H1 (cell line): Measurements from ENCODE around the gene BAZ1B. TPM values are rescaled to one million over a fixed set of nuclear protein-coding genes. Genes with fewer than 3 reads are reported as not detected.
"Not testable (repeated sequence)": the region's sequence is repeated elsewhere in the genome, so short reads cannot be mapped to it uniquely, and the experiment has no call there.

Experiments
- CTCF ChIA-PET: fragments of 300-600 bp; sonication (Branson Sonifier 250); formaldehyde crosslinking; loops from one replicate; lab custom pipeline; 2021; ENCODE audit not compliant: partially characterized antibody; lab: Charles Lee
- POLR2A ChIA-PET: fragments of 300-600 bp; sonication (Branson Sonifier 250); formaldehyde crosslinking; loops from one replicate; lab custom pipeline; 2021; ENCODE audit warnings: inconsistent platforms; ENCODE audit not compliant: partially characterized antibody; lab: Charles Lee
- DNase-seq, 2 experiments: peaks; one replicate each; pipeline versions ENCODE4 v3.0.0 to v3.0.0-alpha.2; 2010 to 2022; ENCODE audit warnings: low spot score in 2 of 2, low read depth in 1 of 2, mixed read lengths in 1 of 2
- FAIRE-seq: peaks from 2 replicates; lab custom pipeline; 2011; peaks lifted over from hg19 to GRCh38; lab: Jason Lieb, UNC
- H2AFZ ChIP-seq: 2 replicates; pipeline ENCODE4 v1.8.1; 2012; ENCODE audit warnings: low read length, inconsistent platforms
- H2AK5ac ChIP-seq: 2 replicates; pipeline ENCODE4 v1.6.1; 2013; ENCODE audit warnings: low read depth, low read length
- H2BK120ac ChIP-seq: replicated peaks from 2 replicates; pipeline ENCODE3; 2013; ENCODE audit warnings: low read depth, low read length, inconsistent platforms
- H2BK12ac ChIP-seq: 2 replicates; pipeline ENCODE4 v1.6.1; 2013; ENCODE audit warnings: low read depth, low read length
- H2BK15ac ChIP-seq: 2 replicates; pipeline ENCODE4 v1.6.1; 2013; ENCODE audit warnings: low read length
- H2BK20ac ChIP-seq: 2 replicates; pipeline ENCODE4 v1.6.1; 2013; ENCODE audit warnings: low read length
- H2BK5ac ChIP-seq: 2 replicates; pipeline ENCODE4 v1.6.1; 2013; ENCODE audit warnings: low read depth, low read length
- H3K14ac ChIP-seq: 2 replicates; pipeline ENCODE4 v1.6.1; 2013; ENCODE audit warnings: inconsistent platforms; ENCODE audit not compliant: insufficient read length
- H3K18ac ChIP-seq: 2 replicates; pipeline ENCODE4 v1.6.1; 2013; ENCODE audit warnings: low read length; ENCODE audit errors: extremely low read depth
- H3K23ac ChIP-seq: 2 replicates; pipeline ENCODE4 v1.6.1; 2013; ENCODE audit warnings: inconsistent platforms; ENCODE audit not compliant: insufficient read length
- H3K23me2 ChIP-seq: 2 replicates; pipeline ENCODE4 v1.6.1; 2013; ENCODE audit warnings: low read depth, low read length
- H3K27ac ChIP-seq: 2 replicates; pipeline ENCODE4 v1.6.1; 2011; ENCODE audit warnings: low read depth, low read length, inconsistent platforms
- H3K27me3 ChIP-seq, 4 experiments: replicated peaks in 1 of 4; 1 replicate in 1 of 4; 2 replicates in 3 of 4; pipeline versions ENCODE4 v1.6.1 to v1.8.1; 2011 to 2013; ENCODE audit warnings: low read length in 3 of 4, mild to moderate bottlenecking in 3 of 4, inconsistent platforms in 2 of 4, mixed read lengths in 2 of 4, moderate library complexity in 1 of 4; ENCODE audit not compliant: control insufficient read depth in 3 of 4, insufficient read depth in 3 of 4; ENCODE audit errors: extremely low read depth in 1 of 4
- H3K36me3 ChIP-seq, 4 experiments: 2 replicates each; pipeline versions ENCODE4 v1.6.1 to v1.8.1; 2011 to 2013; ENCODE audit warnings: mild to moderate bottlenecking in 4 of 4, low read length in 3 of 4, moderate library complexity in 2 of 4, control low read depth in 1 of 4, inconsistent platforms in 1 of 4; ENCODE audit not compliant: insufficient read depth in 4 of 4, control insufficient read depth in 2 of 4
- H3K4ac ChIP-seq: replicated peaks from 2 replicates; pipeline ENCODE3; 2013; ENCODE audit warnings: low read length, low read depth, mixed read lengths, inconsistent platforms; ENCODE audit not compliant: insufficient read length
- H3K4me1 ChIP-seq, 4 experiments: replicated peaks in 1 of 4; 1 replicate in 1 of 4; 2 replicates in 3 of 4; pipeline versions ENCODE4 v1.6.1 to v1.8.1; 2011 to 2013; ENCODE audit warnings: low read length in 3 of 4, inconsistent platforms in 2 of 4, mixed read lengths in 1 of 4; ENCODE audit not compliant: insufficient read depth in 4 of 4, control insufficient read depth in 3 of 4
- H3K4me2 ChIP-seq, 2 experiments: 2 replicates each; pipeline versions ENCODE4 v1.6.1 to v1.8.1; 2011 to 2013; ENCODE audit warnings: low read depth in 2 of 2, low read length in 2 of 2, control low read depth in 1 of 2, inconsistent platforms in 1 of 2, mild to moderate bottlenecking in 1 of 2; ENCODE audit not compliant: insufficient read depth in 1 of 2
- H3K4me3 ChIP-seq, 4 experiments: fragments of 200-600, 300-600 bp in 1 of 4; sonication (generic), shearing (Covaris generic), sonication (Bioruptor Twin) in 1 of 4; 2 replicates each; pipeline versions ENCODE4 v1.5.1 to v1.8.1; 2011 to 2016; ENCODE audit warnings: low read length in 4 of 4, low read depth in 3 of 4, control low read depth in 2 of 4, inconsistent platforms in 2 of 4, mild to moderate bottlenecking in 2 of 4, mixed read lengths in 1 of 4, moderate library complexity in 1 of 4; ENCODE audit not compliant: insufficient read depth in 2 of 4; ENCODE audit errors: extremely low read depth in 1 of 4
- H3K56ac ChIP-seq: replicated peaks from 2 replicates; pipeline ENCODE3; 2013; ENCODE audit warnings: low read depth, mild to moderate bottlenecking, mixed read lengths, low read length, inconsistent platforms; ENCODE audit not compliant: insufficient read length
- H3K79me1 ChIP-seq: 2 replicates; pipeline ENCODE4 v1.6.1; 2013; ENCODE audit warnings: low read depth, low read length, control low read depth
- H3K79me2 ChIP-seq, 2 experiments: 2 replicates each; pipeline versions ENCODE4 v1.6.1 to v1.8.1; 2012 to 2013; ENCODE audit warnings: low read length in 2 of 2, mild to moderate bottlenecking in 2 of 2, inconsistent platforms in 1 of 2; ENCODE audit not compliant: insufficient read depth in 2 of 2, control insufficient read depth in 1 of 2
- H3K9ac ChIP-seq, 4 experiments: replicated peaks in 1 of 4; 1 replicate in 1 of 4; 2 replicates in 3 of 4; pipeline versions ENCODE4 v1.6.1 to v1.8.1; 2011 to 2013; ENCODE audit warnings: low read depth in 3 of 4, low read length in 3 of 4, control low read depth in 2 of 4, mild to moderate bottlenecking in 2 of 4, moderate library complexity in 2 of 4, inconsistent platforms in 1 of 4; ENCODE audit errors: extremely low read depth in 1 of 4
- H3K9me3 ChIP-seq, 2 experiments: 2 replicates each; pipeline versions ENCODE4 v1.6.1 to v1.8.1; 2012 to 2013; ENCODE audit warnings: mild to moderate bottlenecking in 2 of 2, moderate library complexity in 2 of 2, control low read depth in 1 of 2, inconsistent platforms in 1 of 2, low read depth in 1 of 2, low read length in 1 of 2, mixed read lengths in 1 of 2; ENCODE audit not compliant: insufficient read depth in 2 of 2
- H4K20me1 ChIP-seq, 2 experiments: replicated peaks in 1 of 2; 2 replicates each; pipeline versions ENCODE3 to v1.8.1; 2011 to 2013; ENCODE audit warnings: inconsistent platforms in 2 of 2, low read length in 2 of 2, mild to moderate bottlenecking in 1 of 2; ENCODE audit not compliant: insufficient read depth in 2 of 2, control insufficient read depth in 1 of 2
- H4K5ac ChIP-seq: 2 replicates; pipeline ENCODE4 v1.6.1; 2013; ENCODE audit warnings: low read length, low read depth, mixed read lengths, inconsistent platforms; ENCODE audit not compliant: insufficient read length
- H4K8ac ChIP-seq: 2 replicates; pipeline ENCODE4 v1.8.0; 2013; ENCODE audit warnings: mild to moderate bottlenecking, moderate library complexity, low read length, inconsistent platforms; ENCODE audit not compliant: insufficient read depth; ENCODE audit errors: extremely low read depth
- H4K91ac ChIP-seq: replicated peaks from 2 replicates; pipeline ENCODE3; 2013; ENCODE audit warnings: low read length, mixed read lengths, inconsistent platforms; ENCODE audit not compliant: insufficient read length
- RFX5 ChIP-seq: IDR thresholded peaks from 2 replicates; pipeline ENCODE4 v1.6.1; 2011; ENCODE audit warnings: low read depth, low read length, improper control_type of control experiment, borderline replicate concordance
- WGBS, 2 experiments: shearing (Covaris generic) in 1 of 2; methylation state at CpG; one replicate each; pipeline versions ENCODE4 v1.1.6 to v1.1.7; 2013 to 2015; ENCODE audit warnings: low lambda C conversion rate in 2 of 2, mixed read lengths in 2 of 2, inconsistent platforms in 1 of 2, low coverage in 1 of 2, missing lambda C conversion rate in 1 of 2; ENCODE audit not compliant: insufficient replicate concordance in 2 of 2, insufficient coverage in 1 of 2, insufficient read length in 1 of 2; ENCODE audit errors: extremely low coverage in 1 of 2, missing lambda C conversion rate in 1 of 2; 5-methylcytosine and 5-hydroxymethylcytosine counted together
- polyA plus RNA-seq, 7 experiments: library from polyadenylated mRNA; depleted of rRNA in 3 of 7; stranded (reverse) in 5 of 7; unstranded in 2 of 7; fragments of >200 nt in 5 of 7; fragments of 200-250 nt in 2 of 7; gene quantifications; 1 replicate in 5 of 7; 2 replicates in 1 of 7; 4 replicates in 1 of 7; pipeline versions ENCODE4 v1.2.1 to v1.2.3, GENCODE V29; 2011 to 2013; ENCODE audit warnings: missing spikeins in 2 of 7, mixed read lengths in 2 of 7
- total RNA-seq: library from RNA; stranded (reverse); fragmentation: NEBNext Ultra II Directional; extraction: Animal tissue kit (Norgen Biotek cat#: 25700); gene quantifications from 2 replicates; pipeline ENCODE4 v1.2.1, GENCODE V29; 2021

BAZ1B gene
- total and polyA plus RNA-seq, 2 of the 8 experiments (the other 6 are each of a cell fraction or from before 2014, with no cell fraction given) = 21.0 to 86.8 TPM

DNA sequence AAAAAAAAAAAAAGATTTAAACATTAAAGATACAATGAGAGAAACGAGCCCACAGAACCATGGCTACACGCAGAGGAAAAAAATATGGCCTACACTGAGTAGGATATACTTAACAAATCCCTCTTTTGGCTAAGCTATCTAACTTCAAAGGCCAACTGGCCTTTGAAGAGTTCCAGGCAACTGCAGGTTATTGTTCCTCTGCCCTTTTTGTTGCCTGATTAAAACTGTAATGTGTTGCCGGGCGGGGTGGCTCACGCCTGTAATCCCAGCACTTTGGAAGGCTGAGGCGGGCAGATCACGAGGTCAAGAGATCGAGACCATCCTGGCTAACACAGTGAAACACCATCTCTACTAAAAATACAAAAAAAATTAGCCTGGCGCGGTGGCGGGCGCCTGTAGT lies 40.6 kb downstream of the BAZ1B start:
- CTCF ChIA-PET = interaction anchor here (0.6 kb wide), 1 partner anchor 45 kb away, joined by 3 read pairs; no protein-coding TSS in a partner anchor
- not testable (repeated sequence) for H3K14ac ChIP-seq, H3K9ac ChIP-seq, H2BK12ac ChIP-seq, H3K18ac ChIP-seq, H3K23me2 ChIP-seq, DNase-seq, H4K20me1 ChIP-seq, H3K56ac ChIP-seq, H2BK20ac ChIP-seq, H4K5ac ChIP-seq, H4K91ac ChIP-seq, H3K27ac ChIP-seq, H2AK5ac ChIP-seq, H2BK120ac ChIP-seq, H3K27me3 ChIP-seq, H4K8ac ChIP-seq, FAIRE-seq, H3K23ac ChIP-seq, H3K4me2 ChIP-seq, H3K4ac ChIP-seq, H3K79me1 ChIP-seq, H3K4me3 ChIP-seq, H2BK5ac ChIP-seq, H2BK15ac ChIP-seq, H3K9me3 ChIP-seq, H2AFZ ChIP-seq, H3K4me1 ChIP-seq
- 94% methylated on average over 12 of the region's 12 CpGs; no CpG with 5 or more reads in 1 of the 2 experiments for WGBS, 2 experiments
- Histone ChIP-seq H3K36me3 (peaks cover 16 to 58% (median 38%) of the 10 kb centered on the region in 4 experiments), H3K79me2 (peaks cover 0 to 77% of the 10 kb centered on the region in 2 experiments; a peak in 2 of 4 replicates)
- POLR2A ChIA-PET = interaction anchor here (0.9 kb wide), 1 partner anchor 173 kb away, joined by 3 read pairs; the partner anchor contains the start of gene NSUN5
- peak; percentile 60 for TF ChIP-seq RFX5
